GM19324 (cell line): ENCODE results near the gene FAN1.

Experiments used
- ATAC-seq: cut with Tn5 transposase; IDR thresholded peaks from one replicate; pipeline ENCODE4 v1.9.1; 2021; ENCODE audit warnings: mild to moderate bottlenecking, moderate library complexity; ENCODE audit not compliant: unreplicated experiment, low FRiP score

FAN1 gene

DNA sequence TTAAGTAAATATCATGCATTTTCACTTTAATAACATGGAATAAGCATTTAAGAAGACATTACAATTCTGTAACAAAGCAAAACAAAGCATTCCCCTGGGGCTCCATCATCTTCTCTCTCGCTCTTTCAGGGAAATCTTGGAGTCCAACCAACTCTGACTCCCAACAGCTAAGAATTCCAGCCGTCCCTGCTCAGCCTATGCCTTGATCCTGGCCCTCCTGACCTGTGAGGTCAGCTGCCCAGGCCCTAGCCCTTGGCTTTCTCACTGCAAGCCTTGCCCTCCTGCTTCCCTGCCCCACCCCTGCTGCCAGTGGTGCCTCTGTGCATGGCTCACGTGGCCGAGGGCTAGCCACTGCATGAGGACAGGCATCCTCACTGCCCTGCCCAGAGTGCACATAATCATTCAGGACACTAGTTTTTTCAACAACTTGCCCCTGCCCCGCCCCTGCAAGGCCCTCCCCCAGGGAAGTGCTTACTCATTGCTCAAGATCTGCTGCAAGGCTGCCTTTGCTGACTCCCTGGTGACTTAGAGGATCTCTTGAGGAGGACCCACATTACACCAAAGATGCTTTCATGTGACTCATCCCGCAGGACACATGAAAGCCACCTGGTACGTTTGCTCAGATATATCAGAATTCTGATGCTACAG lies 50.1 kb downstream of the FAN1 start:
- ATAC-seq = no peak

DNA sequence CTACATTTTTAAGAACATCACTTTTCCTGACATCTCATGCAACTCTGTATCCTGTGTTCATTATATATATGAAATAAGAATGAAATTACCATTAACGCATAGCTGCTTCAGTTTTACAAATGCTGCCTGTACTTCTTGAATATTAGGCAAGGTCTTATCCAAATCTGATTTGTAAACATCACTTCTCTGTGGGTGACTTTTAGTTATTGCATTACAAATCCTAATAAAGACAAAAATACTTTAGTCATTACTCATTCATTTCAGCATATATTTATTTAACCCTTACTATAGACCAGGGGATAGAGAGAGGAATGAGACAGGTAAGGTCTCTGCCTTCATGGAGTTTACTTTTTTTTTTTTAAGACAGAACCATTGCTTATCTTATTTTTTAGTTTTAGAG lies 51.0 kb downstream of the FAN1 start:
- no peak for ATAC-seq

DNA sequence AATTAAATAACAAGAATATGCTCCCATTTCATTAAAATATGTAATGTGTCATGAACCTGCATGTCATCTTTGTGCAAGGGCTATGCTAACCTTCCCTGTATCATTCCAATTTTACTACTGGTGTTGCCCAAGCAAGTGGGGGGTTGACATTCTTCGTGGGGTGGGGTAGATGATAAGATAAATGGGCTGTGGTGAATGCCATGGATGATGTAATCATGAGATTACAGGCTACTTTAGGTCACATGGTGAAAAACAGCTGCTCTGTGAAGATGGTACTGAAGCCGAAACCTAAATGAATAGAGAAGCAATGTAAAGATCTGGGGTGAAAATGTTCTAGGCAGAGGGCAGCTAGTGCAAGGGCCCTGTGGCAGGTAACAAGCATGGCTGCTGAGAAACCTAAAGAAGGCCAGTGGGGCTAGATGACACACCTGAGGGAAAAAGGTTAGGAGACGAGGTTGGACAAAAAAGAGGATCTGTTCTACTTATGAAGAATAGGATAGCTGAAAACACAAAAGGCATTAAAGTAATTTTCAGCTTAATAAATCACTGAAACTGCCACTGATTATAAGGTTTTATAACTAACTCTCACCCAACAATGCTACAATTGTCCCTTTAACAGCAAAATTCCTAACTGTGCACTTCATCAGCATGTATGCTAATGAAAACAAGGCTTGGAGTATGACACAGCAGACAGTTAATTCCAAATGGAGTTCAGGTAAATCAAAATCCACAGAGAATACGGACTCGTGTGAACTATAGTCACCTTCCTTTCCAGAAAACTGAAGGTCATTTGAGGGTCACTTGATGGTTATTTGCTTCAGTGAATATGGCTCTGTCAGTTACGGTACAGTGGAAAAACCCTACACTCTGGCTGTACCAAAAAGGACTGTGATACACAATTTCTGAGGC lies 52.8 kb downstream of the FAN1 start:
- ATAC-seq = no peak

DNA sequence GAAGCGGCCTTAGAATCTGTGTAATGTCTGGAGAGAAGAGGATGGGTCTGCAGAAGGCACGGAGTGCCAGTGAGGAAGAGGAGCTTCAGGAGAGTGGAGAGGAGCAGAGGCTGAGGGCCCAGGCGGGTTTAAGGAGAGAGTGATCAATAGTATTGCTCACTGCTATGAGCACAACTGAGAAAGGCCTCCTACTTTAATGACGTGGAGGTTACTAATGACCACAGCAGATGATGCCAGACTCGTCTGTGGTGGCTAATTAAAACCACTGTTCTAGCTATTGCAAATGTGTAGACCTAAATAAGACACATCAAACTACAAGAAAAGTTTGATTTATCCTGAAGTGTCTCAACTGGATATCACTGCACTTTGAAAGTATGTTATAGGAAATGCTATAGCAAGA lies 54.5 kb downstream of the FAN1 start:
- ATAC-seq = no peak

DNA sequence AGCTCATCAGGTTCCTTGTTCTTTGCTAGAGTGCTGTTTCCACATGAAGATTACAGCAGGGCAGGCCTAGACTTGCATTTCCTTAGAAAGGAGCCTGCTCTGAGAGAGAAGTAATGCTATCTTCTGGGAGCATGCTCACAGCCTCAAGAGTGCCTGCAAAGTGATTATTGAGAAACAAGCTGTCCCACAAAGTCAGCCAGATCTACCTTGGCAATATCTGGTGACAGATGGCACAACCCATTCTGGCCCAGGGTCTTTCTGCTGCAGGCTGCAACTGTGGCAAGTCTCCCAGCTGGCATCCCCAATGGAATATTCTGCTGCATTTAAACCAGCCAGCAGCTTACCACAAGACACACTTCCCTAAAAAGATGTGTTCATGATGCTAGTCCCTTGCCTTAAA lies 58.4 kb downstream of the FAN1 start:
- ATAC-seq = no peak

DNA sequence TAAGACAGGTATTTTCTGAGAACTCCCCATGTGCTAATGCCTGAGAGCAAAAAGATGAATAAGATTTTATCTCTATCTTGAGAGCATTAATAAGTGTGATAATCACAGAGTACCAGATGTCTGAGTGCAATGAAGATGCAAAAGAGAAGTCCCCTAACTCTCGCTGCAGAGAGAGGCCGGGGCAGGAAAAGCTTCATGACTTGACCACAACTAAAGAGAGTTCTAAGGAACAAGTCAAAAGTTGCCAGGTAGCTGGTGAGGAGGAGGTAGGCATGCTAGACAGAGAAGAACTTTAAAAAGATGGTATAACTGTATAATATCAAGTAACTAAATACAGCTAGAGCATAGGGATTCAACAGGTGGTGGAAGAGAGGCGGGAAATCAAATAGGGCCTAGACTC lies 58.9 kb downstream of the FAN1 start:
- ATAC-seq = no peak

DNA sequence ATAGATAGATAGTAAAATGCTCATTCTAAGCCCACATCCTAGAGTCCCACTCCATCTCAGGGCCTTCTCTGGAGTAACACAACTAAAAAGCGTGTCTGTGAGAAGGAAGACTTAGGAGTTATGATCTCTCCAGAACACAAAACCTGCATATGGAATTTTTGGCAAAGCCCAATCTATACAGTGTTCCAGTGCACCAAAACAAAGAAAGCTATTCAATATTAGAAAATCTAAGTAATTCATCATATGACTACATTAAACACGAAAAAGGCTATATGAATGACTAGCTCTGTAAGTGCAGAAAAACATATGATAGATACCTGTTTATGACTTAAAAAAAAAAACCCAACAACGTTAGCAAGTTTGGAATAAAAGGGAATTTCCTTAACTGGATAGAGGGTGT lies 60.0 kb downstream of the FAN1 start:
- no peak for ATAC-seq

DNA sequence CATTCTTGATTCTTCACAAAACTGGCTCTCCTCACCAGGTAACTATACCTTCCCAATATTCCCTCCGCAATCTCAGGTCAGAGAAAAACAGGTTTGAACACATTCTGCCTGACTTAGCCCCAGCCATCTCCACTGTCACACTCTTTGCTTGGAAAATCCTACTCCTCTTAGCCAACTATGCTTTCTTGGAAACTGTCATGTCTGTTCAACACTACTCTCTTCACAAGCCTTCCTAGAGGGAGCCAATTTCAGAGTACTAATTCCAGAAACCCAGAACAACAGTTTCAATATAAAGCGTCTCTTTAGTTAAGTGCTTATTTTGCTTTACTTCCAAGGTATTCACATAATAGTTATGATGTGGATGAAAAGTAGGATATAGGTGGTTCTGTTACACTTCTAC lies 66.0 kb downstream of the FAN1 start:
- no peak for ATAC-seq

DNA sequence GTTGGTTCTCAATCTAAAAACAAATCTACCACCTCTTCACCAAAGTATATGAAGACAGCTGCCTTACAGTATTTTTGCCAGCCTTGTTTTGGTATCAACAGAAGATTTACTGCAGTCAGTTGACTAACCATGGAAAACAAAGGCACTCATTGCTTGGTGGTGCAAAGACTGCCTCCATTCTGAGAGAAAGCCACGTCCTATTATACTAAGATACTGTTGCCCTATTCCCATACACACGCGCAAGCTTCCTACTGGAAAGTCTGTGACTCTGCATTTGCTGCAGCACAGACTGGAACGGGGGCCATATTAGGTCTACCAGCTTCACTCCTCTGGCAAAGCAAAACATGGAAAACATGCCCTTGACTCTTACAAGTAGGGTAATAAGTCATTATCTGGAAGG lies 69.7 kb downstream of the FAN1 start:
- no peak for ATAC-seq

DNA sequence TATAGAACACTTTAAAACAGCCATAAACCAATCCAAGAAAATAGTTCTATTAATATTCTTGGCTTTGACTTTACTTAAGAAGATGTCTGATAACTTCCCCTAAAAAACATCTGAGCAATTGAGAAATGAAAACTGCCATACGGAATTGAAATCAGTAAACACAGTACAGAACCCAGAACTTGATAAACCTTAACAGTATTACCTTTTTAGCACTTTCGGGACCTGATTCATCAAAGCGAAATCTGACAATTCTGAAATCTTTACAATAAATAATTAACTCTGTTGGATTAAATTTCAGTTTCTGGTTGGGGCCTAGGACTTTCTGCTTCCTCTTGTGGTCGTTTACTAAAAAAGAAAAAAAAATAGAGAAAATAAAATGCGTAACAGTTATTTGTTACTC lies 70.4 kb downstream of the FAN1 start:
- no peak for ATAC-seq

DNA sequence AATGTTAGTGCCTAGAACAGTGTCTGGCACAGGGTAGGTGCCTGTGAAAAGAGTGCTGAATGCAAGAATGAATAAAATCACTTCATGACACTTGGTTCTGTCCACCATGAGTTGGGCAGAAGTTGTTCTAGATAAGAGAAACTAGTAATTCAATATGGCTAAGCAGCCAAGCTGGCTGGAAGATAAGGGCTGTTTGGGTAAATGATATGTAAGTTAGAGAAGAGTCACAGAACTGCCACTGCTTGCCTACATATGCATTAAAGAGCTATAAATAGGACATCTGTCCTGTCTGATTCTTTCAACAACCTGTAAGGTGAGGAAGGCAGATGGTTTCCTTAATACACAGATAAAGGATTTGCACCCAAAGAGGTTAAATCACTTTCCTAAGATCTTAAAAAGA lies 74.6 kb downstream of the FAN1 start:
- ATAC-seq = no peak

DNA sequence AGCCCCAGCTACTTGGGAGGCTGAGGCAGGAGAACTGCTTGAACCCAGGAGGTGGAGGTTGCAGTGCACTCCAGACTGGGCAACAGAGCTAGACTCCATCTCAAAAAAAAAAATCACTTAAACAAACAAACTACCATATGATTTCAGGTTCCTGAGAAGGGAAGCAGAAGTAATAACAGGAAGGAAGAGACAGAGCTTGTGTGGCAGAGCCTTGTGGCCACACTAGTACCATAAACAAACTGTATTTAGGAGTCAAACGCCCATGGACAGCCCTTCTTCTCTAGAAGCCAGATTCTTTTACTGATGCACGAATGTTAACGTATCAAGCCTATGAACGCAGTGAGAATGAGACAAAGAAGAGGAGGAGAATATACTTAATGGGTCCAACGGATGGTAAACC lies 75.7 kb downstream of the FAN1 start:
- no peak for ATAC-seq

DNA sequence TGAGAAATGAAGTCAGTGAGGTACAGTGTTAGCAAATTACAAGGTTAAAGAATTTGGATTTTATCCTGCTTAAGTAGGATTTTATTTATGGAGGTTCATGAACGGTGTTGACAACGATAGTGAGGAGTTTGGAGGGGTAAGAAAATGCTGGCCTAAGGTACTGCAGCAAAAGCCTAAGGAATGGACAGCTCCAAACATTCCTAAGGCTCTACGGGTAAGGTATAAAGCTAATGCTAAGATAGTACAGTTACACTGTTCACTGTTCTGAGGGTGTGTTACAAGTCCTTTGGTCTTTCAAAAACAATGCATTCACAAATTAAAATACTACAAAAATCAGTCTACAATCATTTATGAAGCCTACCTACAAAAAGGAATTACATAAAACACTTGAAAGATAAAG lies 80.4 kb downstream of the FAN1 start:
- ATAC-seq = no peak

DNA sequence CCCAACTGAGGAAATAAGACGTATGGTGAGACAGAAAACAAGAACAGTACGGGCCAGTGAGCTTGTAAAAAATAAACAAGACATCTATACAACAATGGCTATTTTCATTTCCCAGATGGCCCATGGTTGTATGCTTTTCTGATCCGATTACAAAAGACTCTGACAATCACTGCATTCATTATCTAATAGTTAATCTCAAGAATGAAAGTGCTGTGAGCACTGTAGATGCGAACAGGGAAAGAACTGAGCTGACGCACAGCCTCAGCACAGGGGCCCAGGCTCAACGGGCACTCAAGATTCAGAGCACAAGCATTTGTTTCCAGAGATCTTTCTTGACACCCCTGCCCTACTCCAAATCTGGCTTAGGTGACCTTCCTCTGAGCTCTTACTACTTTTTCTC lies 80.8 kb downstream of the FAN1 start:
- no peak for ATAC-seq

DNA sequence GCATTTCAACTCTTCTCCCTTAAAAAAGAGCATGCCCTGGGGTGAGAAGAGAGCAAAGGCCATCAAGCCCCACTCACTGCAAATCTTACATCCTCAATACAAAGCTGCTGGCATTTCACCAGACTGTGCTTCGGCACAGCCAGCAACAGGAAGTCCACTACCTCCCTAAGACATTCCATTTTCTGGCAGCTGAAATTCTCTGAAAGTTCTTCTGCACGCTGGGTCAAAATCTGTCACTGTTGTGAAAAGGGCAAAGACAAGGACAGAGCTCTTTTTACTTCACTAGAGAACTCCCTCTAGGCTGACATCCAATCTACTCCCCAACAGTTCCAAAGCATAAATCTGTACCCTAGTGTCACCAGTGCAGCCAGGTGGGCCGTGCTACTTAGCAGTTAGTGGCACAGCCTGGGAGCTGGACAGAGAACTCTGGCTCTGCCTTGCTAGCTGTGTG lies 81.4 kb downstream of the FAN1 start:
- no peak for ATAC-seq

DNA sequence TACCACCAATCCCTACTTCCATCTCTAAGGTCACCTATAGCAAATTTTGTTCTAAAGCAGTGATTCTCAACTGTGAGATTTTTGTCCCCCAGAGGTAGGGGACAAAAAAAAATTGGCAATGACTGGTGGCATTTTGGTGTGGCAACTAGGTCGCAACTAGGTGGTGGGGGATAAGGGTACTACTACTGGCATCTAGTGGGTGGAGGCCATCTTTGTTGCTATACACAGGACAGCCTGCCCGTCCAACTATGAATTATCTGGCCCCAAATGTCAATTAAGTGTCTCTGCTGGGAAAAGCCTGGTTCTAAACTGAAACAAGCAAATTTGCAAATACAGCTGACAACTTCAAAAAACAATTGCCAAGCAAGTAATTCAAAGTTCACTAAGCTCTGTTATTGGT lies 86.3 kb downstream of the FAN1 start:
- ATAC-seq = no peak

DNA sequence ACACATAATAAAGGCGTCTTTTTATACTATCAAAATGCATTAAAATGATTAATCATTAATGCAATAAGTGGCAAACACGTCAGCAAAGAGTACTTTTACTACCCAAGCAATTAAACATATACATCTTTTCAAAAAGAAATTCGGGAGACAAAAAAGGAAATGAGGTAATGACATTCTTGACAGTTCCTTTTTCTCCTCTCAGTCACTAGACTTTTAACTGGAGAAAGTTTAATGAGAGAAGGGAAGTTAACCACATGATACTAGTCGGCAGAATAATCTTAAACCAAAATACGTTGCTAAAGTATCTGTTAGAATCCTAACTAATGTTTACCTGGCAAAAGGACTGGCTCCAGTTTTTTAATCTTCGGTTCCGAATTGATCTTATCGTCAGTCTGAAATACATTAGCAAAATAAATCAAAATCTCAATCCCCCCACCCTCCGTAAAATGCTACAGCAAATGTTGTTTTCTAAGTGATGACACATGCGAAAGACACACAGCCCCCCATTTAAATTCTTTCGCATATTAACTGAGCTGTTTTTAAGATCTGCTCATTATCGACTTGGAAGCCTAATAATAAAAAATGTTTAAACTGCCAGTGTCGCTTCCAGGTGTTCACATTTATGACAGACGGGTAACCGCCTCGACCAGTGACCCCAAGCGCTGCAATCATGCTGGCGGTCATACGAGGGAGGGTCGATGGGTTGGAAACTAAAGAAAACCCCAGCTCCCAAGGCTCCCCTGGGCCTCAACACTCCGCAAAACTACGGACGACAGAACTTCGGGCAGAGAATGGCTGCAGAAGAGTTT lies 86.9 kb downstream of the FAN1 start:
- ATAC-seq = no peak

DNA sequence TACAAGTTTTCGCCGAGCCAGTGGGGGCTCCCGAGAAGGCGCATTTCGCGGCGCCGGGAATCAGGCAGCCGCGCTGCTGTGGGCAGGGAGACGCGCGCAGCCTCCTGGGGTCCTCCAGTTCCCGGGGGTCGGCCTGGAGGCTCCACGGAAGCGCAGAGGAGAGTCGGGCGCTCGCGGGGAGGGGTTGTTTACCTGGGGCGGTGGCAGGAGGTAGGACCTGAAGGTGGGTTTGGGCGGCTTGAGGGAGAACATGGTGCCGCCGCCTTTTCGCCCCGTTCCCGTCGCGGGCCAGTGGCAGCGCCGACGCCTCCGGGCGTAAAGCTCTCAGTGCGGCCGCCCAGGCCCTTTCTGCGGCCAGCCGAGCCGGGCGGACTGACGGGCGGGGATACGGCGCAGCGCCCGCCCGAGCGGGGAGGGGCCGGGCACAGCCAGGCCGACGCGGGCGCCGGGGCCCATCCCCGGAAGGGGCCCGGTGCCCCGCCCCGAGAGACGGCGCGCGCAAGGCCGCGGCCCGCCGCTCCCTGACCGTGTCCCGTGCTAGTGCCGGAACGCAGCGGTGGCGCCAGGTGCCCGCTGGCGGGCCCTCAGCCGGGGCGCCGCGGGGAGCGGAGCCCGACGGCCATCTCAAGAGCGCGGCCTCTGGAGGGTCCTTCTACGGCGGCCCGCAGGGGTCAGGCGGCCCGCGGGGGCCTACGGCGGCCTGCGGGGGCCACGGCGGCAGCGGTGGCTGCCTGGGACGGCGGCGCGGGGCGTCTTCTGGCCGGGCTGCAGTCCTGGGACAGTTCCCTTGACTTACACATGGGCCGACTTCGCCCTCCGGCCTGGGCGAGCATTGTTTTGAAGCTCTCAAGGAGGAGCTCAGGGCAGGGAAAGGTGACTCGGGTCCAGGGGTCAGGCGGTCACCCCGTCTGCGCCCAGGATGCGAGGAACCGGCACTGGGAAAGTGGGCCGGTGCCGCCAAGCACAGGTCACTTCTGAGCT lies 87.8 kb downstream of the FAN1 start, which contains the start of gene MTMR10:
Gene MTMR10, minus strand, starts transcription at position 374 of the 981 bp plus-strand sequence. Its CDS starts 122 bp downstream, at position 252.
- peak; percentile 93 for ATAC-seq

DNA sequence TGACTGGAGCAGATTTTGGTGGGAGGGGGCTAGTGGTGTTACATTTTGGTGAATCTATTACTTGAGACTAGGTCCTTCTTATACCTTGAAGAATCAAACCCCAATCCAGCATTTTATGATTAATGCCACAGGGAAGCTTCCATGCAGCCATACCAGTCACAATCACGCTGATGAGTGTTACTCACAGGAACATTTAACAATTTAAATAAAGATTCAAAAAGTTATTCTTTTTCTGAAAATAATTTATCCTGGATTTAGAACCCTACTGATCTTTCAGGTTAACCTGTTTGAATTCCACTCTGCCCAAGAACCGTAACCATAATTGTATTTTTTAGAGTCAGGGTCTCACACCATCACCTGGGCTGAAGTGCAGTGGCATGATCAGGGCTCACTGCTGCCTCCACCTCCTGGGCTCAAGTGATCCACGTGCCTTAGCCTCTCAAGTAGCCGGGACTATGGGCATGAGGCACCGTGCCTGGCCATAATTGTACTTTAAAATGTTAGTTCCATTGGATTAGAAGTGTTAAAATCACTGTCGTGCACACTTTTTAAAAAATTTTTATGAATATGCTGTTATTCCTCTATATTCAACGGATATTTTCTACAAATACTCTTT lies 88.6 kb downstream of the FAN1 start:
- no peak for ATAC-seq
